DND-41 (cell line): ENCODE data around the gene CD4.

Experiments
- ATAC-seq: fragments of 200-7000 bp; cut with Tn5 transposase; 3 replicates; pipeline ENCODE4 v1.9.1; 2021; ENCODE audit warnings: low read depth; ENCODE audit not compliant: insufficient read depth
- DNase-seq: peaks from one replicate; pipeline ENCODE4 v3.0.0-alpha.2; 2020
- H2AFZ ChIP-seq: 2 replicates; pipeline ENCODE4 v1.6.0; 2012; ENCODE audit warnings: low read depth, low read length
- H3K27ac ChIP-seq: 2 replicates; pipeline ENCODE4 v1.5.1; 2012; ENCODE audit warnings: low read length, inconsistent platforms
- H3K27me3 ChIP-seq: fragments of 200-600 bp; sonication (generic); 2 replicates; pipeline ENCODE4 v1.6.0; 2012; ENCODE audit warnings: low read length, mild to moderate bottlenecking, inconsistent platforms; ENCODE audit not compliant: insufficient read depth, poor library complexity
- H3K36me3 ChIP-seq: 2 replicates; pipeline ENCODE4 v1.5.1; 2012; ENCODE audit warnings: low read length, inconsistent platforms; ENCODE audit not compliant: insufficient read depth
- H3K4me1 ChIP-seq: 2 replicates; pipeline ENCODE4 v1.5.1; 2012; ENCODE audit warnings: mild to moderate bottlenecking, low read length; ENCODE audit not compliant: insufficient read depth
- H3K4me2 ChIP-seq: 2 replicates; pipeline ENCODE4 v1.6.0; 2012; ENCODE audit warnings: mild to moderate bottlenecking, moderate library complexity, low read length, inconsistent platforms; ENCODE audit not compliant: insufficient read depth
- H3K4me3 ChIP-seq, 2 experiments: fragments of 200-600 bp in 1 of 2; shearing (Covaris generic) in 1 of 2; 2 replicates each; pipeline ENCODE4 v1.5.1; 2012 to 2016; ENCODE audit warnings: inconsistent platforms in 2 of 2, low read length in 2 of 2, mild to moderate bottlenecking in 2 of 2, low read depth in 1 of 2, moderate library complexity in 1 of 2
- H3K79me2 ChIP-seq: 2 replicates; pipeline ENCODE4 v1.6.0; 2012; ENCODE audit warnings: low read length, inconsistent platforms; ENCODE audit not compliant: insufficient read depth
- H3K9ac ChIP-seq: 2 replicates; pipeline ENCODE4 v1.6.0; 2012; ENCODE audit warnings: low read depth, mild to moderate bottlenecking, inconsistent platforms, low read length, moderate library complexity
- H3K9me3 ChIP-seq: 2 replicates; pipeline ENCODE4 v1.5.1; 2012; ENCODE audit warnings: low read length, moderate library complexity, mild to moderate bottlenecking, inconsistent platforms; ENCODE audit not compliant: insufficient read depth, severe bottlenecking
- H4K20me1 ChIP-seq: 2 replicates; pipeline ENCODE4 v1.6.0; 2012; ENCODE audit warnings: low read length; ENCODE audit not compliant: insufficient read depth
- CTCF ChIP-seq: IDR thresholded peaks from 2 replicates; pipeline ENCODE4 v1.5.1; 2012; ENCODE audit warnings: borderline replicate concordance, low read length, moderate library complexity, mild to moderate bottlenecking; ENCODE audit not compliant: poor library complexity, severe bottlenecking; ENCODE audit errors: extremely low read depth
- EZH2 ChIP-seq: IDR thresholded peaks from 3 replicates; pipeline ENCODE4 v1.6.1; 2012; ENCODE audit warnings: borderline replicate concordance, low read depth, mild to moderate bottlenecking, moderate library complexity, low read length, inconsistent platforms; ENCODE audit not compliant: severe bottlenecking

Gene CD4

GRCh38 chr12:6750506-6750905 lies 38.8 kb upstream of the CD4 start:
- Histone ChIP-seq H2AFZ (no peak overlapping the region), H4K20me1 (peaks cover 13% of the 10 kb centered on the region), H3K9me3 (no peaks in the 10 kb centered on the region), H3K4me2 (no peak overlapping the region), H3K27me3 (no peaks in the 10 kb centered on the region), H3K9ac (no peak overlapping the region), H3K4me1 (peaks cover 29% of the 10 kb centered on the region), H3K4me3 (no peak overlapping the region), H3K27ac (no peak overlapping the region), H3K79me2 (peaks cover 26% of the 10 kb centered on the region), H3K36me3 (peaks cover 64% of the 10 kb centered on the region)
- DNase-seq (no peak), ATAC-seq (no peak)
- TF ChIP-seq CTCF = no peak
- no peak for TF ChIP-seq EZH2

GRCh38 chr12:6751767-6752166 lies 37.6 kb upstream of the CD4 start:
- Histone ChIP-seq H4K20me1 (peaks cover 13% of the 10 kb centered on the region), H3K9ac (peak overlapping the region; percentile 80), H3K4me3 (peak overlapping the region; percentile 48 to 63; a peak in 3 of 4 replicates), H3K36me3 (peaks cover 53% of the 10 kb centered on the region), H3K27ac (peak overlapping the region; percentile 95), H2AFZ (no peak overlapping the region), H3K27me3 (no peaks in the 10 kb centered on the region), H3K79me2 (peaks cover 26% of the 10 kb centered on the region), H3K4me2 (peak overlapping the region; percentile 83), H3K9me3 (no peaks in the 10 kb centered on the region), H3K4me1 (peaks cover 29% of the 10 kb centered on the region)
- DNase-seq (no peak), ATAC-seq (no peak)
- TF ChIP-seq EZH2 (no peak), CTCF (no peak)

GRCh38 chr12:6752167-6752920 lies 37.0 kb upstream of the CD4 start:
- H4K20me1 ChIP-seq = peaks cover 13% of the 10 kb centered on the region
- peak; percentile 61 for DNase-seq
- peaks cover 4% of the 10 kb centered on the region for H3K27me3 ChIP-seq
- peak overlapping the region; percentile 91 for H2AFZ ChIP-seq
- H3K79me2 ChIP-seq = peaks cover 26% of the 10 kb centered on the region
- peak overlapping the region; percentile 95 for H3K27ac ChIP-seq
- peaks cover 47% of the 10 kb centered on the region for H3K36me3 ChIP-seq
- H3K9ac ChIP-seq = peak overlapping the region; percentile 80
- H3K9me3 ChIP-seq = no peaks in the 10 kb centered on the region
- H3K4me3 ChIP-seq = peak overlapping the region; percentile 48 to 63
- TF ChIP-seq EZH2 (no peak), CTCF (no peak)
- peak; percentile 27 for ATAC-seq
- H3K4me2 ChIP-seq = peak overlapping the region; percentile 83
- peaks cover 29% of the 10 kb centered on the region for H3K4me1 ChIP-seq
